Mammary epithelial cell (primary cell): ENCODE results near the gene SRGAP1.

Experiments used
- EZH2 ChIP-seq: IDR thresholded peaks from 2 replicates; pipeline ENCODE4 v1.6.1; 2012; ENCODE audit warnings: low read length, inconsistent platforms, borderline replicate concordance
- TF ChIP-seq, protein P1 (sequence below), 2 donors: IDR thresholded peaks in 1 of 2; conservative IDR thresholded peaks in 1 of 2; 2 replicates each; pipeline ENCODE4 v1.5.1; 2011 to 2012; ENCODE audit warnings: inconsistent platforms in 2 of 2, low read length in 2 of 2, mild to moderate bottlenecking in 2 of 2, control low read depth in 1 of 2, low read depth in 1 of 2; ENCODE audit not compliant: insufficient read depth in 1 of 2; ENCODE audit errors: extremely low read depth in 1 of 2

DNA sequence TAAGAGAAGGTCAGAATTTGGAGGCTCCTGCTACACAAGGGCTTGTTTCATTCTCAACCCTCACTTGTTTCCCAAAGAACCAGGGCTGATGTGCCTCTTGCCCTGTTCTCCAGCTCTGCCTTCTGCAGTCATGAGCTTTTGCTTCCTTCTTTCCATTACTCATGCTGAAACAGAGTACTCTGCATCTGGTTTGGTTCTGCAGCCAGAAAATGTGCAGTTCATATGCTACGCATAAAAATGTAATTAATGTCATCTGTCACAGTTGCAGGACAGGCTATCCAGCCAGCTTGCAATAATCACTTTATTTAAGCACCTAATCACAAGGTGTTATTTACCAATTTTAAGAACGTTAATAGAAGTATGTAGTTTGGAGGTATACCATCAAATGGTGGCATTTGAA is 150.2 kb downstream of the SRGAP1 start:
- TF ChIP-seq, protein P1, sequence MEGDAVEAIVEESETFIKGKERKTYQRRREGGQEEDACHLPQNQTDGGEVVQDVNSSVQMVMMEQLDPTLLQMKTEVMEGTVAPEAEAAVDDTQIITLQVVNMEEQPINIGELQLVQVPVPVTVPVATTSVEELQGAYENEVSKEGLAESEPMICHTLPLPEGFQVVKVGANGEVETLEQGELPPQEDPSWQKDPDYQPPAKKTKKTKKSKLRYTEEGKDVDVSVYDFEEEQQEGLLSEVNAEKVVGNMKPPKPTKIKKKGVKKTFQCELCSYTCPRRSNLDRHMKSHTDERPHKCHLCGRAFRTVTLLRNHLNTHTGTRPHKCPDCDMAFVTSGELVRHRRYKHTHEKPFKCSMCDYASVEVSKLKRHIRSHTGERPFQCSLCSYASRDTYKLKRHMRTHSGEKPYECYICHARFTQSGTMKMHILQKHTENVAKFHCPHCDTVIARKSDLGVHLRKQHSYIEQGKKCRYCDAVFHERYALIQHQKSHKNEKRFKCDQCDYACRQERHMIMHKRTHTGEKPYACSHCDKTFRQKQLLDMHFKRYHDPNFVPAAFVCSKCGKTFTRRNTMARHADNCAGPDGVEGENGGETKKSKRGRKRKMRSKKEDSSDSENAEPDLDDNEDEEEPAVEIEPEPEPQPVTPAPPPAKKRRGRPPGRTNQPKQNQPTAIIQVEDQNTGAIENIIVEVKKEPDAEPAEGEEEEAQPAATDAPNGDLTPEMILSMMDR (conservative IDR thresholded peaks at IDR 0.05 in 1 of 2, IDR thresholded peaks at IDR 0.05 in 1 of 2; ENCODE audit: extremely low read depth in 1 of 2, insufficient read depth in 1 of 2, low read depth in 1 of 2, low read length in 2 of 2), result no peak
- TF ChIP-seq EZH2, result no peak
